HG03103 (cell line): ENCODE data around the gene EMC6.
"Not testable (repeated sequence)": the region's sequence is repeated elsewhere in the genome, so short reads cannot be mapped to it uniquely, and the experiment has no call there.

ENCODE experiments used
- ATAC-seq: cut with Tn5 transposase; IDR thresholded peaks from one replicate; pipeline ENCODE4 v1.9.1; 2021; ENCODE audit warnings: low read depth; ENCODE audit not compliant: unreplicated experiment

The EMC6 gene

GRCh38 chr17:3704931-3705717 is 36.5 kb downstream of the EMC6 start:
- no peak for ATAC-seq

- not testable (repeated sequence) for ATAC-seq
Observed at GRCh38 chr17:3705718-3705984, 37.0 kb downstream of the EMC6 start.

GRCh38 chr17:3708366-3708765 is 39.8 kb downstream of the EMC6 start:
- no peak for ATAC-seq

GRCh38 chr17:3710951-3711383 is 42.4 kb downstream of the EMC6 start:
- peak; percentile 92 for ATAC-seq

- ATAC-seq = no peak
Observed at GRCh38 chr17:3712811-3713463, 44.3 kb downstream of the EMC6 start.

- ATAC-seq = no peak
Observed at GRCh38 chr17:3715296-3715695, 46.7 kb downstream of the EMC6 start.

GRCh38 chr17:3718201-3718600 is 49.6 kb downstream of the EMC6 start:
- no peak for ATAC-seq

- ATAC-seq = no peak
Observed at GRCh38 chr17:3719265-3719664, 50.7 kb downstream of the EMC6 start.
